ENCODE measurements around the gene LAPTM4A. TPM values are rescaled to one million over a fixed set of nuclear protein-coding genes. Genes with fewer than 3 reads are reported as not detected.

Gene LAPTM4A
- total RNA-seq, 1 donor from 2014 or later, result 196 TPM

- DNase-seq (ENCODE audit: extremely low spot score, unreplicated experiment), result peak; percentile 2
- TF ChIP-seq, protein P1, sequence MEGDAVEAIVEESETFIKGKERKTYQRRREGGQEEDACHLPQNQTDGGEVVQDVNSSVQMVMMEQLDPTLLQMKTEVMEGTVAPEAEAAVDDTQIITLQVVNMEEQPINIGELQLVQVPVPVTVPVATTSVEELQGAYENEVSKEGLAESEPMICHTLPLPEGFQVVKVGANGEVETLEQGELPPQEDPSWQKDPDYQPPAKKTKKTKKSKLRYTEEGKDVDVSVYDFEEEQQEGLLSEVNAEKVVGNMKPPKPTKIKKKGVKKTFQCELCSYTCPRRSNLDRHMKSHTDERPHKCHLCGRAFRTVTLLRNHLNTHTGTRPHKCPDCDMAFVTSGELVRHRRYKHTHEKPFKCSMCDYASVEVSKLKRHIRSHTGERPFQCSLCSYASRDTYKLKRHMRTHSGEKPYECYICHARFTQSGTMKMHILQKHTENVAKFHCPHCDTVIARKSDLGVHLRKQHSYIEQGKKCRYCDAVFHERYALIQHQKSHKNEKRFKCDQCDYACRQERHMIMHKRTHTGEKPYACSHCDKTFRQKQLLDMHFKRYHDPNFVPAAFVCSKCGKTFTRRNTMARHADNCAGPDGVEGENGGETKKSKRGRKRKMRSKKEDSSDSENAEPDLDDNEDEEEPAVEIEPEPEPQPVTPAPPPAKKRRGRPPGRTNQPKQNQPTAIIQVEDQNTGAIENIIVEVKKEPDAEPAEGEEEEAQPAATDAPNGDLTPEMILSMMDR (conservative IDR thresholded peaks at IDR 0.05), result no peak
- H3K27me3 Mint-ChIP-seq, result no peaks in the 10 kb centered on the region
- H3K36me3 Mint-ChIP-seq, result peaks cover 3% of the 10 kb centered on the region
- H3K4me3 Mint-ChIP-seq, result no peak overlapping the region
- H3K27ac Mint-ChIP-seq, result peak overlapping the region; percentile 61
- H3K4me1 Mint-ChIP-seq (ENCODE audit: unreplicated experiment), result peaks cover 31% of the 10 kb centered on the region
- peaks cover 11% of the 10 kb centered on the region for H3K9me3 Mint-ChIP-seq
Measured at GRCh38 chr2:20073460-20073859, 22.0 kb upstream of the LAPTM4A start.

DNA sequence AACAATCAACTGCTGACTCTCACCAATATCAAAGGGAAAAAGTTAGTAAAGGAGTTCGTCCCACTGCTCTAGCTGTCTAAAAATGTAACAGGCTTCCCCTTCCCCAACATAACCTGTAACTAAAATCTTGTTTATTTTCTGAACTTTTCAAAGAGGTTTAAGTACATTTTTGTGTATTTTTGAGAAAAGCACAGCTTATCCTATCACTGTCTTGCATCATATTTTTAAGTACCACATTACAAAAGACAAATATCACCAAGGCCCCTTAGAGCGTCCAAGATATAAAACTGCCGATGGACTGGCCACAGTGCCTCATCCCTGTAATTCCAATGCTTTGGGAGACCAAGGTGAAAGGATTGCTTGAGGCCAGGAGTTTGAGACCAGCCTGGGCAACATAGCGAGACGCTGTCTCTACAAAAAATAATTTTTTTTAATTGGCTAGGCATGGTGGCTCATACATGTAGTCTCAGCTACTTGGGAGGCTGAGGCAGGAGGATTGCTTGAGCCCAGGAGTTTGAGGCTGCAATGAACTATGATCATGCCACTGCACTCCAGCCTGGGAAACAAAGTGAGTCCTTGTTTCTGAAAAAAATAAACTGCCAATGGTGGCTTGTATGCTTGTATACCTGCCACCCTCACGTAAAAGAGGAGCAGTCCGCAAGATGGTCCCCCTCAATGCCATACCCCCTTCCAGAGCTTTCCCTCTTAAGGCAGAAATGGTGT, 21.2 kb upstream of the LAPTM4A start:
- TF ChIP-seq, protein P1 (conservative IDR thresholded peaks at IDR 0.05), result no peak
- Mint-ChIP-seq H3K9me3 (peaks cover 9% of the 10 kb centered on the region), H3K36me3 (peaks cover 7% of the 10 kb centered on the region), H3K4me3 (peak overlapping the region; percentile 73), H3K27ac (peak overlapping the region; percentile 96), H3K4me1 (ENCODE audit: unreplicated experiment) (peaks cover 40% of the 10 kb centered on the region), H3K27me3 (no peaks in the 10 kb centered on the region)
- no peak for DNase-seq (ENCODE audit: extremely low spot score, unreplicated experiment)

- no peak for DNase-seq (ENCODE audit: extremely low spot score, unreplicated experiment)
- Mint-ChIP-seq H3K27ac (peak overlapping the region; percentile 96), H3K4me3 (peak overlapping the region; percentile 73), H3K27me3 (no peaks in the 10 kb centered on the region), H3K4me1 (ENCODE audit: unreplicated experiment) (peaks cover 40% of the 10 kb centered on the region), H3K9me3 (peaks cover 6% of the 10 kb centered on the region), H3K36me3 (peaks cover 5% of the 10 kb centered on the region)
- TF ChIP-seq, protein P1 (conservative IDR thresholded peaks at IDR 0.05), result no peak
Measured at GRCh38 chr2:20071397-20072383, 20.3 kb upstream of the LAPTM4A start.

GRCh38 chr2:20069756-20070155, 18.3 kb upstream of the LAPTM4A start:
- Mint-ChIP-seq H3K27ac (no peak overlapping the region), H3K36me3 (peaks cover 5% of the 10 kb centered on the region), H3K4me1 (ENCODE audit: unreplicated experiment) (peaks cover 51% of the 10 kb centered on the region), H3K27me3 (no peaks in the 10 kb centered on the region), H3K9me3 (peaks cover 6% of the 10 kb centered on the region), H3K4me3 (no peak overlapping the region)
- DNase-seq (ENCODE audit: extremely low spot score, unreplicated experiment), result no peak
- TF ChIP-seq, protein P1 (conservative IDR thresholded peaks at IDR 0.05), result no peak

DNA sequence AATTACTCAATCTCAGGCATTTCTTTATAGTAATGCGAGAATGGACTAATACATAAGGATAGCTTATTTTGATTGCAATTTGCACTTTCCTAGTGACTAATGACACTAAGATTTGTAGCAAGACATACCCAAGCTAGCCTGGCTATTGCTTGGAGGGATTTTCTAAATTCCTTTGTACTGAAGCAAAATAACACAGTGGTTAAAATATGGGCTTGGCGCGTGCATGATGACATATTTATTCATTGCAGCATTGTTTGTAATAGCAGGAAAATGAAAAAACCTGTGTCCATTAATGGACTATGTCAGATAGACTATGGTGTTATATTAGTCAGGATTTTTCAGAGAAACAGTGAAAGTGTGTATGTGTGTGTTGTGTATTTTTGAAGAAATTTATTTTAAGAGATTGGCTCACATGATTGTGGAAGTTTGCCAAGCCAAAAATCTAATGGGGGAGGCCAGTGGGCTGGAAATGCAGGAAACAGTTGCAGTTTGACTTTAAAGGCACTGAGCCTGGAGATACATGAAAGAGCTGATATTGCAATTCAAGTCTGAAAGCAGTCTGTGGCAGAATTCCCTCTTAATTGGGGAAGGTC, 16.7 kb upstream of the LAPTM4A start:
- Mint-ChIP-seq H3K27me3 (no peaks in the 10 kb centered on the region), H3K4me1 (ENCODE audit: unreplicated experiment) (peaks cover 43% of the 10 kb centered on the region), H3K9me3 (peaks cover 6% of the 10 kb centered on the region), H3K27ac (peak overlapping the region; percentile 32), H3K4me3 (no peak overlapping the region), H3K36me3 (peaks cover 5% of the 10 kb centered on the region)
- no peak for DNase-seq (ENCODE audit: extremely low spot score, unreplicated experiment)
- TF ChIP-seq, protein P1 (conservative IDR thresholded peaks at IDR 0.05), result no peak

Measured in type B pancreatic cell (in vitro differentiated cells).